ENCODE measurements around the gene BBS4.

DNA sequence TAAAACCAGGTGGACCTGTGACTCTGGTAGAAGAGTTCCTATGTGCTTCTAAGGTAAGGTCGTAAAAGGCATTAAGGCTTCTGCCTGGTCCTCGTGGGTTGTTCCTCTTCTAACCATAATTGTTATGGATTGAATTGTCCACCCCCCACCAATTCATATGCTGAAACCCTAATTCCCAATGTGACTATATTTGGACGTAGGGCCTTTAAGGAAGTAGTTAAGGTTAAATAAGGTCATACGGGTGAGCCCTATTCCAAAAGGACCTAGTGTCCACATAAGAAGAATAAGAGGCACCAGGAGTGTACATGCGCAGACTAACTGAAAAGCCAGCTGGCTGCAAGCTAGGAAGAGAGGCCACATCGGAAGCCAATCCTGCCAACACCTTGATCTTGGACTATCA is 95.6 kb downstream of the BBS4 start:
- TF ChIP-seq MYNN (tag by site-specific recombination; IDR thresholded peaks at IDR 0.05; ENCODE audit: borderline replicate concordance) (no peak), GFI1B (tag by site-specific recombination; IDR thresholded peaks at IDR 0.05) (no peak), KLF10 (tag by site-specific recombination; IDR thresholded peaks at IDR 0.05) (no peak), ZNF274 (IDR thresholded peaks at IDR 0.05; ENCODE audit: low read length) (no peak), ZNF274 (tag by site-specific recombination; IDR thresholded peaks at IDR 0.05; ENCODE audit: borderline replicate concordance) (no peak), HOXA7 (CRISPR knock-in tag; IDR thresholded peaks at IDR 0.05; ENCODE audit: borderline replicate concordance) (no peak), ZNF830 (tag by site-specific recombination; IDR thresholded peaks at IDR 0.05; ENCODE audit: low read depth) (no peak), ZNF791 (tag by site-specific recombination; IDR thresholded peaks at IDR 0.05) (no peak)
- TF ChIP-seq, protein P1, sequence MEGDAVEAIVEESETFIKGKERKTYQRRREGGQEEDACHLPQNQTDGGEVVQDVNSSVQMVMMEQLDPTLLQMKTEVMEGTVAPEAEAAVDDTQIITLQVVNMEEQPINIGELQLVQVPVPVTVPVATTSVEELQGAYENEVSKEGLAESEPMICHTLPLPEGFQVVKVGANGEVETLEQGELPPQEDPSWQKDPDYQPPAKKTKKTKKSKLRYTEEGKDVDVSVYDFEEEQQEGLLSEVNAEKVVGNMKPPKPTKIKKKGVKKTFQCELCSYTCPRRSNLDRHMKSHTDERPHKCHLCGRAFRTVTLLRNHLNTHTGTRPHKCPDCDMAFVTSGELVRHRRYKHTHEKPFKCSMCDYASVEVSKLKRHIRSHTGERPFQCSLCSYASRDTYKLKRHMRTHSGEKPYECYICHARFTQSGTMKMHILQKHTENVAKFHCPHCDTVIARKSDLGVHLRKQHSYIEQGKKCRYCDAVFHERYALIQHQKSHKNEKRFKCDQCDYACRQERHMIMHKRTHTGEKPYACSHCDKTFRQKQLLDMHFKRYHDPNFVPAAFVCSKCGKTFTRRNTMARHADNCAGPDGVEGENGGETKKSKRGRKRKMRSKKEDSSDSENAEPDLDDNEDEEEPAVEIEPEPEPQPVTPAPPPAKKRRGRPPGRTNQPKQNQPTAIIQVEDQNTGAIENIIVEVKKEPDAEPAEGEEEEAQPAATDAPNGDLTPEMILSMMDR (tag by site-specific recombination; IDR thresholded peaks at IDR 0.05): no peak
